ENCODE data around the gene PRR5L.

- TF ChIP-seq CTCF (IDR thresholded peaks at IDR 0.05) (no peak), EZH2 (IDR thresholded peaks at IDR 0.05; ENCODE audit: borderline replicate concordance, insufficient read depth, low read depth, low read length, poor library complexity, severe bottlenecking) (no peak)
Measured at GRCh38 chr11:36289226-36289852, 6.7 kb upstream of the PRR5L start, which contains the start of gene COMMD9.
